HG03558 (cell line): ENCODE results near the gene CTIF.
"Not testable (repeated sequence)": the region's sequence is repeated elsewhere in the genome, so short reads cannot be mapped to it uniquely, and the experiment has no call there.

ENCODE experiments used
- ATAC-seq: cut with Tn5 transposase; IDR thresholded peaks from one replicate; pipeline ENCODE4 v1.9.1; 2021; ENCODE audit warnings: moderate number of reproducible peaks; ENCODE audit not compliant: unreplicated experiment; ENCODE audit errors: extremely low read depth

The CTIF gene

GRCh38 chr18:48538531-48539405, at the start of gene CTIF:
Gene CTIF, plus strand, starts transcription at chr18:48539031. Its CDS starts 80,535 bp downstream, at chr18:48619566.
- ATAC-seq: peak; percentile 72

DNA sequence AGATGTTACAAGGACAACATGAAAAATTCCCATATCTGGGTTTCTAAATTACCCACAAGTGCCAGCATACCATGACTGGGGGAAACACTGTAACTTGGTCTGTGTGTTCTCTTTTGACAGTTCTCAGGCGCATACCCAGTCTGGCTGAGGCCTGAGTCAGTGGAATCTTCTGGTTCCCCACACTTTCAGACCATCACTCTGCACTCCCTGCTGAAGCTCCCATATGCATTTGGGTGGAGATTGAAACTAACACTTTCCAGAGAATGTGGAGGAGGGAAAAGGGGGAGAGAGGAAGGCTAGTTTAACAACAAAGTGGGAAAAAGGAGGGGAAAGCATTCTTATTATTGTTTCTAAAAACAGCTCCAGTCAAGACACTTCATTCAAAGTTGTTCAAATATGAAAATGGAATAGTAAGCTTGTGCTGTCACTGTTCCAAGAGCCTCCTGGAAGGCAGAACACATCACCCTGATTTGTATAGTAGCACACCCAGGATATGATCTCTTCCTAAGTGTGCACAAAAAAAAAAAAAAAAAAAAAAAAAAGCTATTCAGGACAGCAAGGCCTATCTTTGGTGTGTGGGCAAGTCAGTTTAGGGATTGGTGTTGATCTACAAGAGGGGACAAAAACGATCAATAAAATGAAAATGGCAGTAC, 48.1 kb upstream of the CTIF start:
- ATAC-seq: no peak

DNA sequence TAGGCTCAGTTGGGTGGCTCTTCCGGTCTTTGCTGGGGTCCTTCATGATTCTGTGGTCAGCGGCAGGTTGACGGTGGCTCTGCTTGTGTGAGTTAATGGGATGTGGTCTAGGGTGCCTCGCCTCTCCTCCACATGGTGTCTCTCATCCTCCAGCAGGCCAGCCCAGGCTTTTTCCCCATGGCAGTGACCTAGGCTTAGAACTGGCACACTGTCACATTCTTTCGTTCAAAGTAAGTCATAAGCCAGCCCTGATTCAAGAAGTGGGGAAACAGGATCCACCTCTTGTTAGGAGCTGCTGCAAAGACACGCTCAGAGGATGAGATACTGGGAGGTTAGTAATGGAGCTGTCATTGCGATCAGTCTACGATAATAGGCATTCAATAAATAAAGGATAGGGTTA, 46.0 kb upstream of the CTIF start:
- ATAC-seq: no peak

GRCh38 chr18:48493434-48494230, 45.2 kb upstream of the CTIF start:
- no peak for ATAC-seq

- no peak for ATAC-seq
Measured at GRCh38 chr18:48497863-48498262, 41.0 kb upstream of the CTIF start.

DNA sequence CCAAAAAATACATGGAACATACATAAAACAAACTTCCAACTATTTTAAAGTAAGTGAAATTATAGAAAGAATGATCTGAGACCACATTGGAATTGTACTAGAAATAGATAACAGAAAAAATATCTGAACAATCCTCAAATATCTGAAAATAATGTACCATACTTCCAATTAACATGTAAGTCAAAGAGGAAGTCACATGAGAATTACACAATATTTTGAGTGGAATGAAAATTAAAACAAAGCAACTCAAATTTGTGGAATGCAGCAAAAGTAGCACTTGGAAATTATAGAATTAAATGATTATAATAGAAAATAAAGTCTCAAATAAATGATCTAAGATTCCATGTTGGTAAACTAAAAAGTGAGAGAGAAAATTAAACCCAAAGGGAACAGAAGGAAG, 38.3 kb upstream of the CTIF start:
- ATAC-seq: no peak

- ATAC-seq: no peak
Measured at GRCh38 chr18:48502906-48503305, 35.9 kb upstream of the CTIF start.

DNA sequence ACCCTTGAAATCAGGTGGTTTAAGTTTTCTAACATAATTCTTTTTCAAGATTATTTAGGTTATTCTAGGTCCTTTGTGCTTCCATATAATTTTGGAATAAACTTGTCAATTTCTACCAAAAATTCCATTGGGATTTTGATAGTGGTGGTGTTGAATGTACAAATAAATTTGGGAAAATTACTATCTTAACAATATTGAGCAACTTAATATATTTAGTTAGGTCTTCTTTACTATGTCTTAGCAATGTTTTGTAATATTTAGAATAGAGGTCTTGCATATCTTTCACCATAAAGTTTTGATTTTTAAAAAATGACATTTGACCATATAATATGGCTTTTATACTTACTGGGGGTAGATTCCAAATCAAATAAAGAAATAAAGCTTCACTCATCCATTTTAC, 34.0 kb upstream of the CTIF start:
- no peak for ATAC-seq

DNA sequence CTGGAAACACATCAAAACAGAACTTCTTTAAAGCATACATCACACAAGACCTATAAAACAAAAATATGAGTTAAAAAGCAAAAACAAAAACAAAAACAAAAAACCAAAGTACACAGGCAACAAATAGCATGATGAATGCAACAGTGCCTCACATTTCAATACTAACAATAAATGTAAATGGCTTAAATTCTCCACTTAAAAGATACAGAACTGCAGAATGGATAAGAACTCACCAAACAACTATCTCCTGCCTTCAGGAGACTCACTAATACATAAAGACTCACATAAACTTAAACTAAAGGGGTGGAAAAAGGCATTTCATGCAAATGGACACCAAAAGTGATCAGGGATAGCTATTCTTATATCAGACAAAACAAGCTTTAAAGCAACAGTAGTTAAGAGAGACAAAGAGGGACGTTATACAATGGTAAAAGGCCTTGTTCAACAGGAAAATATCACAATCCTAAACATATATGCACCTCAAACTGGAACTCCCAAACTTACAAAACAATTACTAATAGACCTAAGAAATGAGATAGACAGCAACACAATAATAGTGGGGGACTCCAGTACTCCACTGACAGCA, 31.8 kb upstream of the CTIF start:
- not testable (repeated sequence) for ATAC-seq

- not testable (repeated sequence) for ATAC-seq
Measured at GRCh38 chr18:48512498-48512897, 26.3 kb upstream of the CTIF start.

DNA sequence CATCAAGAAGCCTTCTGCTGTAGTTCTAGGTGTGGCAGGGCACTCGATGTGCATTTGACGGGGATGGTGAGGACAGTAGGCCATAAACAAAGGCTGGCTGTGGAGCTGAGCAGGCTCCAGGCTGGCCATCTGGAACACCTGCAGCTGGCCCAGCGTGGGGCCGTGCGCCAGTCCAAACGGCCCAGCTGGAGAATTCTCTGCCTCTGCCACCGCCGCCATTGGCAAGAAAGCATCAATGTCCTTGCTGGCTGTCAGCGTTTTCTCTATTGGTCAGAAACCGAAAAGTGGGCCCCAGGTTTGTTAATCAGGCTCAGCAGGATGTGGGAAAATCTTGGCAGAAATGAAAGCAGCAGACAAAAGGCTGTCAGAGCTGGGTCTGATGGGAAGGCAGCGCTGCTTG, 24.0 kb upstream of the CTIF start:
- ATAC-seq: no peak

DNA sequence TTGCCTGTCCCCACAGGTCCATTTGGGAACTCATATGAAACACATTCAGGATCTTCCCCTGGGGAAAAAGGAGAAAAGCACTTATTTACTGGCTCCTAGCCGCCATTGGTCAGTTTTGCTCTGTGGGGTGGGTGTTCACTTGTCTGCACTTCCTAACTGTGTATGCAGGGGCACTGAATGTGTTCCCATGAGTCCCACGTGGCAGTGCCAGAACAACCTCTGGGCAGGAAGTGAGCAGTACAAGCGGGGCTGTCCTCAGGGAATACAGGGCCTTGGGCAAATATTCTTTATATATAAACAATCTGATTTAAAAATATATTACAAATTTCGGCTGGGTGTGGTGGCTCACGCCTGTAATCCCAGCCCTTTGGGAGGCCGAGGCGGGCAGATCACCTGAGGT, 21.8 kb upstream of the CTIF start:
- no peak for ATAC-seq

GRCh38 chr18:48519431-48520100, 19.3 kb upstream of the CTIF start:
- ATAC-seq: no peak

- no peak for ATAC-seq
Measured at GRCh38 chr18:48521723-48522122, 17.1 kb upstream of the CTIF start.

DNA sequence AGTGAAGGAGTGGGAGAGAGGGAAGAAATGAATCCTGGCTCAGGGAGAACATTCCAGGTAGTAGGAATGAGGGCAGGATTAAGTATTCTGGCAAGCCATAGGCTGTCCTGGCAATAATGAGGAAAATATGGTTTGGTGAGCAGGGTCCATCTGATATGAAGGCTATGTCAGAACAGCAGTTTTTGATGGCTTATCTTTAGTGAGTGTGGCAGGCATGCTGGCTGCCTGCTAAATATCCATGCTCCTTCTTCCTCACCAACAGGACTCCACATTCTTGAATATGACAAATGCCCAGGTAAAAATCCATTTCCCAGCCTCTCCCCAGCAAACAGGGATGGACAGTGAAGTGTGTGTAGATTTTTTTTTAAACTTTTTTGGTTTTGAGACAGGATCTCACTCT, 13.2 kb upstream of the CTIF start:
- ATAC-seq: no peak

DNA sequence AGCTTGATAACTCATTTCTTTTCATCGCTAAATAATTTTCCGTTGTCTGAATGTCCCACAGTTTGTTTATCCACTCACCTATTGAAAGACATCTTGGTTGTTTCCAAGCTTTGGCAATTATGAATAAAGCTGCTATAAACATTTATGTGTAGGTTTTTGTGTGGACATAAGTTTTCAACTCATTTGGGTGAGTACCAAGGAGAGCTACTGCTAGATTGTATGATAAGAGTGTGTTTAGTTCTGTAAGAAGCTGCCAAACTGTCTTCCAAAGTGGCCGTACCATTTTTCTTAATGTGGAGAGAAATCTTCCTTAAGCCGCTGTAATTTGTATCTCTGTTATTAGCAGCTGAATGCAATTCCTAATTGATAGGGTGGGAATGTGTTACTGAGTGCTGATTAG, 11.4 kb upstream of the CTIF start:
- no peak for ATAC-seq

- no peak for ATAC-seq
Measured at GRCh38 chr18:48528861-48529260, 10.0 kb upstream of the CTIF start.

DNA sequence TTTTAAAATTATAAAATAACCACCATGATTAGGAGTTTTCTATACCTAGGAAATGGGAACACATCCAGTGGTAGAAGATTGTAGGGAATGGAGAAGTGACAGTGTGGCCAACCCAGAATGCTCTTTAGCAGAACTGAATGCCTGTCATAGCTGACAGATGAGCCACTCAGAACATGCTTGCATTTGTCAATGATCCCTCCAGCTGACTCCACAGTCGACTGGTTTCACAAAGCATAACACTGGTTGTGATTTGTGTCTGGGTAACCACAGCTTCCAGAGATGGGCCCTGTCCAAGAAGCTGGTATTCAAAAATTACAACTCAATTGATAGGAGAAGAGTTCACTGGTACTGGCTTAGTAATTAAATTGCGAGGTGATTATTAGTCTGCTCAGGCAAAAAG, 9.0 kb upstream of the CTIF start:
- no peak for ATAC-seq

GRCh38 chr18:48530399-48531081, 8.3 kb upstream of the CTIF start:
- no peak for ATAC-seq

- ATAC-seq: no peak
Measured at GRCh38 chr18:48531082-48531403, 7.8 kb upstream of the CTIF start.
